ENCODE data around the gene SCAI.
A peak's percentile ranks its signal among the peaks of the same experiment; 100 is the strongest.
"Not testable (repeated sequence)": the region's sequence is repeated elsewhere in the genome, so short reads cannot be mapped to it uniquely, and the experiment has no call there.

The SCAI gene

GRCh38 chr9:125012013-125012412, 131.3 kb downstream of the SCAI start:
- DNase-seq, result not testable (repeated sequence)

GRCh38 chr9:125008599-125008998, 134.7 kb downstream of the SCAI start:
- DNase-seq, result no peak

- DNase-seq, result no peak
These were observed 140.0 kb downstream of the SCAI start for GRCh38 chr9:125003332-125003731.

- no peak for DNase-seq
These were observed 159.6 kb downstream of the SCAI start for GRCh38 chr9:124983698-124984097.

GRCh38 chr9:124980431-124980830, 162.9 kb downstream of the SCAI start:
- no peak for DNase-seq

- no peak for DNase-seq
These were observed 168.2 kb downstream of the SCAI start for GRCh38 chr9:124975131-124975530.

- DNase-seq, result no peak
These were observed 169.5 kb downstream of the SCAI start for GRCh38 chr9:124973807-124974206.

GRCh38 chr9:124972241-124972770, 171.0 kb downstream of the SCAI start:
- DNase-seq, result no peak

GRCh38 chr9:124969401-124969800, 173.9 kb downstream of the SCAI start:
- no peak for DNase-seq

GRCh38 chr9:124968238-124968637, 175.1 kb downstream of the SCAI start:
- no peak for DNase-seq

GRCh38 chr9:124965775-124966568, 177.4 kb downstream of the SCAI start:
- not testable (repeated sequence) for DNase-seq

- no peak for DNase-seq
These were observed 178.7 kb downstream of the SCAI start for GRCh38 chr9:124964604-124965003.

GRCh38 chr9:124964056-124964455, 179.3 kb downstream of the SCAI start:
- DNase-seq, result no peak

- DNase-seq, result no peak
These were observed 182.9 kb downstream of the SCAI start for GRCh38 chr9:124960409-124960752.

GRCh38 chr9:124959671-124960408, 183.5 kb downstream of the SCAI start:
- not testable (repeated sequence) for DNase-seq

GRCh38 chr9:124954255-124954654, 189.1 kb downstream of the SCAI start:
- DNase-seq, result no peak

- no peak for DNase-seq
These were observed 193.1 kb downstream of the SCAI start for GRCh38 chr9:124950050-124950718.

- no peak for DNase-seq
These were observed 193.9 kb downstream of the SCAI start for GRCh38 chr9:124949387-124949786.

GRCh38 chr9:124947727-124948391, 195.5 kb downstream of the SCAI start:
- DNase-seq, result no peak

GRCh38 chr9:124946167-124946566, 197.2 kb downstream of the SCAI start:
- no peak for DNase-seq

GRCh38 chr9:124941679-124942561, 201.4 kb downstream of the SCAI start:
- peak; percentile 31 for DNase-seq
